Upper lobe of left lung (tissue), 6 donors: ENCODE results near the gene PNLDC1. TPM values are rescaled to one million over a fixed set of nuclear protein-coding genes. Genes with fewer than 3 reads are reported as not detected.

Experiments used
- ATAC-seq, 2 donors: fragments of 200-7000 bp; cut with Tn5 transposase; one replicate each; pipeline ENCODE4 v1.9.1; 2022; ENCODE audit warnings: mild to moderate bottlenecking in 2 of 2, moderate library complexity in 2 of 2; ENCODE audit not compliant: low FRiP score in 2 of 2
- DNase-seq, 2 donors: peaks; one replicate each; pipeline ENCODE4 v3.0.0-alpha.2; 2019 to 2020
- H3K27ac ChIP-seq, 4 donors: fragments of 200-600 bp; sonication (generic); one replicate each; pipeline ENCODE4 v1.5.1; 2016 to 2019
- H3K27me3 ChIP-seq, 4 donors: fragments of 200-600 bp; sonication (generic); one replicate each; pipeline ENCODE4 v1.5.1; 2017 to 2019
- H3K36me3 ChIP-seq, 4 donors: fragments of 200-600 bp; sonication (generic); one replicate each; pipeline ENCODE4 v1.5.1; 2016 to 2019
- H3K4me1 ChIP-seq, 4 donors: fragments of 200-600 bp; sonication (generic); one replicate each; pipeline ENCODE4 v1.5.1; 2018 to 2019
- H3K4me3 ChIP-seq, 4 donors: fragments of 200-600 bp; sonication (generic); one replicate each; pipeline ENCODE4 v1.5.1; 2017 to 2019; ENCODE audit warnings: mild to moderate bottlenecking in 2 of 4, moderate library complexity in 1 of 4
- H3K9me3 ChIP-seq, 4 donors: fragments of 200-600 bp; sonication (generic); one replicate each; pipeline ENCODE4 v1.5.1; 2018 to 2019
- CTCF ChIP-seq, 6 experiments: fragments of 450-650 bp in 4 of 6; fragments of 200-600 bp in 2 of 6; sonication (generic) in 2 of 6; IDR thresholded peaks; one replicate each; pipeline ENCODE4 v1.5.1; 2016 to 2019; ENCODE audit warnings: antibody characterized with exemption in 6 of 6
- EP300 ChIP-seq, 4 donors: sonication (generic); formaldehyde crosslinking; IDR thresholded peaks; one replicate each; pipeline ENCODE4 v1.5.1; 2017; ENCODE audit warnings: antibody characterized with exemption in 4 of 4, control low read depth in 2 of 4
- POLR2A ChIP-seq, 4 donors: fragments of 450-650 bp; IDR thresholded peaks; one replicate each; pipeline ENCODE4 v1.5.1; 2016 to 2017; ENCODE audit warnings: antibody characterized with exemption in 4 of 4, mild to moderate bottlenecking in 2 of 4
- POLR2AphosphoS5 ChIP-seq, 2 donors: sonication (generic); formaldehyde crosslinking; IDR thresholded peaks; one replicate each; pipeline ENCODE4 v1.5.1; 2017; ENCODE audit warnings: antibody characterized with exemption in 2 of 2
- WGBS, 2 donors: methylation state at CpG; one replicate each; pipeline ENCODE4 v1.1.5; 2017 to 2018; 5-methylcytosine and 5-hydroxymethylcytosine counted together
- total RNA-seq, 6 donors: library from RNA; depleted of rRNA in 4 of 6; stranded (reverse); fragments of >200 nt in 4 of 6; gene quantifications; one replicate each; pipeline versions ENCODE4 v1.1.0 to v1.2.1, GENCODE V29; 2016 to 2021
- donor health status: DM: no; HTN: no; CAD: no; lungs with moderate emphysema.
- donor health status: DM: no; HTN: yes; CAD: no; lungs with severe emphysema.

PNLDC1 gene
- total RNA-seq, 6 donors from 2014 or later = 0.37 to 1.0 TPM; not detected in 4

DNA sequence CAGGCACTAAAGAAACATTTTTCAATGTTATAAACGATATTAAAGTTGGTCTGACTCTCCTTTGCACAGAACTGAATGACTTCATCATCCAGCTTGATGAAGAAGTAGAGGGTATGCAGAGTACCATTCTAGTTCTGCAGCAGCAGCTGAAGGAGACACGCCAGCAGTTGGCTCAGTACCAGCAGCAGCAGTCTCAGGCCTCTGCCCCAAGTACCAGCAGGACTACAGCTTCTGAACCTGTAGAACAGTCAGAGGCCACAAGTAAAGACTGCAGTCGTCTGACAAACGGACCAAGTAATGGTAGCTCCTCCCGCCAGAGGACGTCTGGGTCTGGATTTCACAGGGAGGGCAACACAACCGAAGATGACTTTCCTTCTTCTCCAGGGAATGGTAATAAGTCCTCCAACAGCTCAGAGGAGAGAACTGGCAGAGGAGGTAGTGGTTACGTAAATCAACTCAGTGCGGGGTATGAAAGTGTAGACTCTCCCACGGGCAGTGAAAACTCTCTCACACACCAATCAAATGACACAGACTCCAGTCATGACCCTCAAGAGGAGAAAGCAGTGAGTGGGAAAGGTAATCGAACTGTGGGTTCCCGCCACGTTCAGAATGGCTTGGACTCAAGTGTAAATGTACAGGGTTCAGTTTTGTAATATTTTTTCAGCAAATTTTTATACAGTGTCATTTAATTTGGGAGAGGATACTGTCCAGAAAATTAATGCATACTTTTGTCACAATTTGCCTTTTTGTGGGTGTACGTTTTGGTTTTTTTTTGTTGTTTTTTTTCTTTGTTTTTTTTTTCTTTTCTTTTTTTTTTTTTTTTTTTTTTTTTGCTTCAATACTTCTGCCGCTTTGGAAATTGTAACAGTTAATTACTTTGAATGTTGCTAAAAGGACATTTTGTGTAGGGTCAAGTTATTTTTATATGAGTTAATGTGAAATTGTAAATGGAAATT, 44.8 kb upstream of the PNLDC1 start:
- H3K9me3 ChIP-seq = no peaks in the 10 kb centered on the region
- no peak for DNase-seq
- peaks cover 1 to 3% (median 2%) of the 10 kb centered on the region in 4 donors for H3K4me1 ChIP-seq
- H3K27ac ChIP-seq = peak overlapping the region in 1 of 4 donors; percentile 11
- TF ChIP-seq POLR2AphosphoS5 (IDR thresholded peaks at IDR 0.05) (no peak), POLR2A (IDR thresholded peaks at IDR 0.05) (no peak), EP300 (IDR thresholded peaks at IDR 0.05) (no peak), CTCF (IDR thresholded peaks at IDR 0.05) (no peak)
- ATAC-seq = peak in 1 of 2 donors; percentile 10
- no peaks in the 10 kb centered on the region for H3K27me3 ChIP-seq
- WGBS, 2 donors = 84% methylated on average over 14 to 15 of the region's 15 CpGs
- no peak overlapping the region for H3K4me3 ChIP-seq
- H3K36me3 ChIP-seq = peaks cover 13 to 84% (median 40%) of the 10 kb centered on the region in 4 donors

- ATAC-seq = no peak
- Histone ChIP-seq H3K27ac (no peak overlapping the region), H3K4me3 (no peak overlapping the region), H3K9me3 (no peaks in the 10 kb centered on the region), H3K4me1 (peaks cover 11 to 14% (median 12%) of the 10 kb centered on the region in 4 donors), H3K36me3 (peaks cover 9 to 74% (median 37%) of the 10 kb centered on the region in 4 donors), H3K27me3 (no peaks in the 10 kb centered on the region)
- WGBS, 2 donors = 81 to 86% methylated on average over 4 of the region's 4 CpGs
- TF ChIP-seq POLR2AphosphoS5 (IDR thresholded peaks at IDR 0.05) = no peak
- TF ChIP-seq EP300 (IDR thresholded peaks at IDR 0.05) = no peak
- TF ChIP-seq POLR2A (IDR thresholded peaks at IDR 0.05) = no peak
- TF ChIP-seq CTCF (IDR thresholded peaks at IDR 0.05) = no peak
- DNase-seq = peak in 1 of 2 donors; percentile 56
Observed at GRCh38 chr6:159756508-159756907, 43.6 kb upstream of the PNLDC1 start.

GRCh38 chr6:159758031-159759001, 41.8 kb upstream of the PNLDC1 start:
- Histone ChIP-seq H3K36me3 (peaks cover 6 to 56% (median 23%) of the 10 kb centered on the region in 4 donors), H3K4me3 (no peak overlapping the region), H3K27ac (peak overlapping the region in 1 of 4 donors; percentile 4), H3K27me3 (no peaks in the 10 kb centered on the region), H3K9me3 (no peaks in the 10 kb centered on the region), H3K4me1 (peaks cover 19 to 23% (median 20%) of the 10 kb centered on the region in 4 donors)
- TF ChIP-seq POLR2A (IDR thresholded peaks at IDR 0.05) (no peak), POLR2AphosphoS5 (IDR thresholded peaks at IDR 0.05) (no peak), CTCF (IDR thresholded peaks at IDR 0.05) (no peak), EP300 (IDR thresholded peaks at IDR 0.05) (no peak)
- WGBS, 2 donors = 94% methylated on average over 7 of the region's 7 CpGs
- DNase-seq = no peak
- no peak for ATAC-seq

GRCh38 chr6:159759645-159760044, 40.4 kb upstream of the PNLDC1 start:
- TF ChIP-seq CTCF (IDR thresholded peaks at IDR 0.05) = no peak
- peaks cover 4 to 54% (median 16%) of the 10 kb centered on the region in 4 donors for H3K36me3 ChIP-seq
- 75 to 76% methylated on average over 2 of the region's 2 CpGs for WGBS, 2 donors
- ATAC-seq (no peak), DNase-seq (no peak)
- H3K27me3 ChIP-seq = no peaks in the 10 kb centered on the region
- H3K4me3 ChIP-seq = no peak overlapping the region
- H3K9me3 ChIP-seq = no peaks in the 10 kb centered on the region
- H3K4me1 ChIP-seq = peaks cover 19 to 33% (median 21%) of the 10 kb centered on the region in 4 donors
- no peak overlapping the region for H3K27ac ChIP-seq
